ENCODE measurements around the gene DNAJC6. TPM values are rescaled to one million over a fixed set of nuclear protein-coding genes. Genes with fewer than 3 reads are reported as not detected.

DNAJC6 gene
- total and polyA plus RNA-seq, 2 donors from 2014 or later: 2.9 to 5.8 TPM

DNA sequence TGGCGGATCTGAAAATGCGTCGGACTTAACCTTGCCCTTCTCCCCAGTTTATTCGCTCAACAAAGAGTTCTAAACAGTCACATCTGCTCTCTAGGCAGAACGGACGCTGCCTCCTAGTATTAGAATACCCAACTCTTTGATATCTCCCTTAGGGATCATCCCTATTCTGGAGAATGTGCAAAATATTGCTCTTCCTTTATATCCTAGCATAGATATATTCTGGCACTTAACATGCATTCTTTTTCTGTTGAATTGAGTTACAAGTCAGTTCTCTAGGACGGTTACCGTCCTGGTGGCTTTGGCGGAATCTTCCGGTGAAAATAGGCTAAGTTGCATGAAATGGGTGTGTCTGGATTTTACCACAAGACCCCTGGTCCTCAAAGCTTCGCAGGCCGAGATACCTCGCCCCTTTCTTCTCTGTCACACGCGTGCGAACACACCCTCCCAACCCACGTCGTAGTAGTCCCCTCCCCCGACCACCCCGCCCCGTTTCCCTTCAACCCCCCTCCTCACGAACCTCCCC is 501 bp upstream of the DNAJC6 start:
- FAIRE-seq (no peak), DNase-seq (no peak)
- intact Hi-C loops (cut with DNase I): no loop called here
- Histone ChIP-seq H3K27ac (ENCODE audit: low read depth in 2 of 2, low read length in 2 of 2) (peak overlapping the region in 1 of 2 donors; percentile 27), H3K9ac (ENCODE audit: low read length in 3 of 3) (no peak overlapping the region), H3K4me3 (ENCODE audit: low read length in 3 of 3) (peak overlapping the region in 1 of 3 donors; percentile 59), H3K9me3 (ENCODE audit: control insufficient read depth in 2 of 3, insufficient read depth in 1 of 3, low read length in 3 of 3) (no peaks in the 10 kb centered on the region), H3K4me1 (ENCODE audit: control insufficient read depth in 2 of 3, insufficient read depth in 2 of 3, low read depth in 1 of 3, low read length in 3 of 3) (peaks cover 0 to 3% (median 0%) of the 10 kb centered on the region in 3 donors), H3K27me3 (ENCODE audit: control insufficient read depth, insufficient read depth, low read length) (no peaks in the 10 kb centered on the region), H3K36me3 (ENCODE audit: control insufficient read depth in 2 of 3, insufficient read depth in 3 of 3, low read length in 3 of 3) (no peaks in the 10 kb centered on the region)
- TF ChIP-seq, protein P1, sequence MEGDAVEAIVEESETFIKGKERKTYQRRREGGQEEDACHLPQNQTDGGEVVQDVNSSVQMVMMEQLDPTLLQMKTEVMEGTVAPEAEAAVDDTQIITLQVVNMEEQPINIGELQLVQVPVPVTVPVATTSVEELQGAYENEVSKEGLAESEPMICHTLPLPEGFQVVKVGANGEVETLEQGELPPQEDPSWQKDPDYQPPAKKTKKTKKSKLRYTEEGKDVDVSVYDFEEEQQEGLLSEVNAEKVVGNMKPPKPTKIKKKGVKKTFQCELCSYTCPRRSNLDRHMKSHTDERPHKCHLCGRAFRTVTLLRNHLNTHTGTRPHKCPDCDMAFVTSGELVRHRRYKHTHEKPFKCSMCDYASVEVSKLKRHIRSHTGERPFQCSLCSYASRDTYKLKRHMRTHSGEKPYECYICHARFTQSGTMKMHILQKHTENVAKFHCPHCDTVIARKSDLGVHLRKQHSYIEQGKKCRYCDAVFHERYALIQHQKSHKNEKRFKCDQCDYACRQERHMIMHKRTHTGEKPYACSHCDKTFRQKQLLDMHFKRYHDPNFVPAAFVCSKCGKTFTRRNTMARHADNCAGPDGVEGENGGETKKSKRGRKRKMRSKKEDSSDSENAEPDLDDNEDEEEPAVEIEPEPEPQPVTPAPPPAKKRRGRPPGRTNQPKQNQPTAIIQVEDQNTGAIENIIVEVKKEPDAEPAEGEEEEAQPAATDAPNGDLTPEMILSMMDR (IDR thresholded peaks at IDR 0.05; ENCODE audit: borderline replicate concordance, extremely low read depth, insufficient read depth): no peak

DNA sequence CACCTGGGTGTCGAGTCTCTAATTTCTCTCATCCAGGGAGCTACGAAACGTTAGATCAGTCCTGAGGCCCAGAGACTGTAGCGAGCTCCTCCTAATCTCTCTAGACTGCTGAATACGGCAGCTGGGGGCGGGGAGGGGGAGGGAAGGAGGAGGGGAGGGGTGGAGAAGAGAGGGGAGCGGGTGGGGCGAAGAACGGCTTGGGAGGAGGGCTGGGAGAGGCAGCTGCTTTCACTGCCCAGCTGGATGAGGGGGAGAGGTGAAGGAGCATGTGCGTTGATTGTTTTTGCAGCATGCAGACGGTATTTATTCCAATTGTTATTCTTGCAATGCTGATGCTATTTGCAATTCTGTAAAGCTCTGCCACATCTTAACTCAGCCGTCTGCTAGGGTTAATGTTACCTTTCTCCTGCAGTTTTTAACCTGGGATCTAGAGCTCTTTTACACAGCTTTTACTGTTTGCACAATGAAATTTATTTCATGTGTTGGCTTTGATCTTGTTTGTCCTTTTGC is 790 bp downstream of the DNAJC6 start:
- Histone ChIP-seq H3K27me3 (ENCODE audit: control insufficient read depth, insufficient read depth, low read length) (no peaks in the 10 kb centered on the region), H3K36me3 (ENCODE audit: control insufficient read depth in 2 of 3, insufficient read depth in 3 of 3, low read length in 3 of 3) (no peaks in the 10 kb centered on the region), H3K9me3 (ENCODE audit: control insufficient read depth in 2 of 3, insufficient read depth in 1 of 3, low read length in 3 of 3) (no peaks in the 10 kb centered on the region), H3K27ac (ENCODE audit: low read depth in 2 of 2, low read length in 2 of 2) (no peak overlapping the region), H3K4me3 (ENCODE audit: low read length in 3 of 3) (peak overlapping the region in 1 of 3 donors; percentile 59), H3K4me1 (ENCODE audit: control insufficient read depth in 2 of 3, insufficient read depth in 2 of 3, low read depth in 1 of 3, low read length in 3 of 3) (peaks cover 0 to 3% (median 0%) of the 10 kb centered on the region in 3 donors), H3K9ac (ENCODE audit: low read length in 3 of 3) (no peak overlapping the region)
- TF ChIP-seq, protein P1 (IDR thresholded peaks at IDR 0.05; ENCODE audit: borderline replicate concordance, extremely low read depth, insufficient read depth): no peak
- DNase-seq: peak in 2 of 5 donors; percentile 63 to 82
- intact Hi-C loops (cut with DNase I): no loop called here
- no peak for FAIRE-seq

DNA sequence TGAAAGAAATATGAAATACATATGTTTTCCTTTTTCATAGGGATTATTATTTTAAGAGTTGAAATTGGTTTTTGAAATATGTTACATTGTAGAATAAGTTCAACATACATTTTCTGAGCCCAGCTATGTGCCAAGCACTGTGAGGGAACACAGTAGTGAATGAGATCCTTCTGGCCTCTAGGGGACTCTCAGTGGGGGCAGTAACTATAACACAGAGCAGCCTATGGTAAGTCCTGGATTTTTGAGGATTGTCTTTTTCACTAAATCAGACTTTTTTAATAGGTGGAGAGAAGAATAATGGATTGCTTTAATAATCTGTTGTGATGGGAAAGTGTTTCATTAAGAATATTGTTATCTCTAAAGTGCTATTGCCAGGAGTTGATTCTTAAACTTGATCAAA is 2.4 kb downstream of the DNAJC6 start:
- Histone ChIP-seq H3K9me3 (ENCODE audit: control insufficient read depth in 2 of 3, insufficient read depth in 1 of 3, low read length in 3 of 3) (no peaks in the 10 kb centered on the region), H3K27me3 (ENCODE audit: control insufficient read depth, insufficient read depth, low read length) (no peaks in the 10 kb centered on the region), H3K9ac (ENCODE audit: low read length in 3 of 3) (no peak overlapping the region), H3K36me3 (ENCODE audit: control insufficient read depth in 2 of 3, insufficient read depth in 3 of 3, low read length in 3 of 3) (no peaks in the 10 kb centered on the region), H3K4me1 (ENCODE audit: control insufficient read depth in 2 of 3, insufficient read depth in 2 of 3, low read depth in 1 of 3, low read length in 3 of 3) (peaks cover 0 to 3% (median 0%) of the 10 kb centered on the region in 3 donors), H3K27ac (ENCODE audit: low read depth in 2 of 2, low read length in 2 of 2) (no peak overlapping the region), H3K4me3 (ENCODE audit: low read length in 3 of 3) (no peak overlapping the region)
- TF ChIP-seq, protein P1 (IDR thresholded peaks at IDR 0.05; ENCODE audit: borderline replicate concordance, extremely low read depth, insufficient read depth): no peak
- no peak for FAIRE-seq
- intact Hi-C loops (cut with DNase I): no loop called here
- DNase-seq: no peak

DNA sequence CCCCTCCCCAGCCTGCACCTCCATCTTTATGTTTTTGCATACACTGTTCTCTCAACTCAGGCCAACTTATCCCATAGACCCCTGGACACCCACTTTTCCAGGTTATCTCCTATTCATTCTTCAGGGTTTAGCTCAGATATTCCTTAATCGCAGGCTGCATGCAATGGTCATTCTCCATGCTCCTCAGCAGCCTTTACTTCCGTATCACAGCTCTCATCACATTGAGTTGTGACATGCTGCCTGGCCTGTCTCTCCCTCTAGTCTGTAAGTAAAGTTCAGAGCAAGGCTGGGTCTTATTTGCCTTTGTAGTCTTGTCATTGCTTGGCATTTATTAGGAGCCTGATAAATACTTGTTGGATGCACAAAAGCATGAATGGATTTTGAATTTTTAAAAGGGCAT is 6.9 kb downstream of the DNAJC6 start:
- H3K4me1 ChIP-seq (ENCODE audit: control insufficient read depth in 2 of 3, insufficient read depth in 2 of 3, low read depth in 1 of 3, low read length in 3 of 3): no peaks in the 10 kb centered on the region
- no peak overlapping the region for H3K9ac ChIP-seq (ENCODE audit: low read length in 3 of 3)
- no peak overlapping the region for H3K4me3 ChIP-seq (ENCODE audit: low read length in 3 of 3)
- TF ChIP-seq, protein P1 (IDR thresholded peaks at IDR 0.05; ENCODE audit: borderline replicate concordance, extremely low read depth, insufficient read depth): no peak
- no peaks in the 10 kb centered on the region for H3K36me3 ChIP-seq (ENCODE audit: control insufficient read depth in 2 of 3, insufficient read depth in 3 of 3, low read length in 3 of 3)
- FAIRE-seq: no peak
- no peaks in the 10 kb centered on the region for H3K27me3 ChIP-seq (ENCODE audit: control insufficient read depth, insufficient read depth, low read length)
- DNase-seq: no peak
- intact Hi-C loops (cut with DNase I): no loop called here
- no peaks in the 10 kb centered on the region for H3K9me3 ChIP-seq (ENCODE audit: control insufficient read depth in 2 of 3, insufficient read depth in 1 of 3, low read length in 3 of 3)
- H3K27ac ChIP-seq (ENCODE audit: low read depth in 2 of 2, low read length in 2 of 2): no peak overlapping the region
